ENCODE results near the gene SPATA13.

SPATA13 gene

DNA sequence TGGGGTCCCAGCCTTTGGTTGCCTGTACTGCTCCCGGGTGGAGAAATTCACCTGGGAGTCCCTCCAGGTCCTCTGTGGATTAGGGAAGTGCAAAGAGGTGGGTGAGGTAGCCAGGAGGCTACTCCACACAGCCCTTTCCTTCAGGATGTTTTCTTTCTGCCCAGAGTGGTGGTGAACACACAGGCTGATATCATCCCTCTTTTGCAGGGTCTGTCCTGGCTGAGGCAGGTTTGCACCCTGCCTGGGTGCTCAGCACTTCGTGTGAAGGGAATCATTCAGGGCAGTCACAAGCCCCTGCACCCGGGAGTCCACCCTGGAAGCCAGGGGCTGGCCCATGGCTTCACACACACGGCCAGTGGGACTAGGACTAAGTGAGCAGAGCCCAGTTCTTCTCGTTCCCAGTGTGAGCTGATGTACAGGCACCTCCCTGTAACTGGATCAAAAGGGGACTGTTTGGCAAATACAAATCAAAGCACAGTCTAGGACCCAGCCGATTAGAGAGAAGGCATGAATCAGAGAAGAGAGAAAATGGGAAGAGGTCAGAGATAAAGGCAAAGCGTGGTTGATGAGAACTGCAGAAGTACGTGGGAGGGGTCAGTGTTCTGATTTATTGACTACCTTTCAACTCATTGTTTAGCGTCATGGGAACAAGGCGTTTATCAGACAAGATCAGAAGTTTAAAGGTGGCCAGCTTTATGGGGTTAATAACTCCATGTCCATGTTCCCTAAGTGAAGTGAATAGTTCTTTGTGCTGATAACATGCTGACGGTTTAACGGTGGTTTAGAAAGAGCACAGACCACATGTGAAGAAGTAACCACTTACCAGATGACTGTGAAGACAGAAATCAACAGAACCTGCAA lies 30.4 kb upstream of the SPATA13 start:
- Mint-ChIP-seq H3K36me3 (ENCODE audit: low read depth) (no peaks in the 10 kb centered on the region), H3K27me3 (peaks cover 21% of the 10 kb centered on the region), H3K27ac (no peak overlapping the region), H3K9me3 (peaks cover 9% of the 10 kb centered on the region), H3K4me1 (ENCODE audit: low read depth) (peaks cover 12% of the 10 kb centered on the region), H3K4me3 (no peak overlapping the region)
- intact Hi-C loops (cut with micrococcal nuclease), result no loop called here

- H3K27me3 Mint-ChIP-seq, result peaks cover 11% of the 10 kb centered on the region
- intact Hi-C loops (cut with micrococcal nuclease), result no loop called here
- H3K36me3 Mint-ChIP-seq (ENCODE audit: low read depth), result no peaks in the 10 kb centered on the region
- no peak overlapping the region for H3K27ac Mint-ChIP-seq
- H3K4me3 Mint-ChIP-seq, result no peak overlapping the region
- H3K4me1 Mint-ChIP-seq (ENCODE audit: low read depth), result peaks cover 5% of the 10 kb centered on the region
- H3K9me3 Mint-ChIP-seq, result peaks cover 9% of the 10 kb centered on the region
Observed at GRCh38 chr13:24131749-24132148, 28.8 kb upstream of the SPATA13 start.

DNA sequence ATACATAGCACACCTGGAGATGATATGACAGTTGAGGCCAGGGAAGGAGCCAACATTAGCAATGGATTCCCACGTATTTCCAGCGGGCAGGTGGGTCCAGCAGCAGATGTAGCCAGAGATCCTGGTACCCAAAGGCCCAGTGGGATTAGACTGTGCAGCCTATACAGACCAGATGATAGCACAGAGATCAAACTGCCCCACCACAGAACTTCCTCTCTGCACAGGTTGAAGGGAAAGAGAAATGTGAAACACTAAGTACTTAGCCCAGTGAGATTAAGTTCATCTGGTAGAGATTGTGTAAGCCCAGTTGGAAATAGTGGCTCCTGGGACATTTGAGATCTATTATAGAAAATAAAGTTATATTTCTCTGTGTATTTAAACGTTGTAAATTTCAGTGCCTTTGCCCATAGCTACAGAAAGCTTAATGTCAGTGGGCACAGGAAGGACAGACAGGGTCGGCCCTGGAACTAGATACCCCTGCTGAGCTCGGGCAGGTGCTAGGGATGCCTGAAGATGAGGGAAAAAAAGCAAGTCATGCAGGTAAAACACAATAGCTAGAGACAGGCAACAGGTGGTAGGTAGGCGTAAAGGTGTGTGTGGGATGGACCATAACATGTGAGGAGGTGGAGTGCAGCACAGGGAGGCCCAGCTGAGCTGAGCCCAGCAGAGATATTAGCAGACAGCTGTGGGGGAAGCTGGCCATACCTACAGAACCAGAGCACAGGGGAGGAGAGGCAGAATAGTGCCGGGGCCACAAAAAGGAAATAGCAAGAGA lies 27.3 kb upstream of the SPATA13 start:
- no peak overlapping the region for H3K27ac Mint-ChIP-seq

DNA sequence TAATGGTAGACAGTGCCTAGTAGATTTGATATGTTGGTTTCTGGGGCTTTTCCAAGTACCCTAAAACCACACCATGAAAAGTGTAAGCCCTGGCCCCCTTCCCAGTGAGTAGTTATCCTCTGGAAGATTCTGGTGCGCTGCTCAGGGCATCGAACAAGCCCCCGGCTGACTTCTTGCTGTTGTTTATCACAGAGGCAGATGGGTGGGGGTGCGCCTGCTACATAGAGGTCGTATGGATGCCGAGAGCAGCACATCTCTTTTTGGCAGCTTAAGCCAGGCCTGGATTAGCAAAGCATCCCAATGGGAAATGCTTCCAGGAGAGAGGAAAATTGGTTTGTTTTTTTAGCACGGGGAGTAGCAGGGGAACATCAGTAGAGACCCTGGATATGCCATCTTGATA lies 26.3 kb upstream of the SPATA13 start:
- intact Hi-C loops (cut with micrococcal nuclease), result no loop called here
- no peaks in the 10 kb centered on the region for H3K36me3 Mint-ChIP-seq (ENCODE audit: low read depth)
- H3K4me3 Mint-ChIP-seq, result no peak overlapping the region
- H3K9me3 Mint-ChIP-seq, result peaks cover 9% of the 10 kb centered on the region
- H3K27ac Mint-ChIP-seq, result no peak overlapping the region
- H3K27me3 Mint-ChIP-seq, result peaks cover 11% of the 10 kb centered on the region
- peaks cover 5% of the 10 kb centered on the region for H3K4me1 Mint-ChIP-seq (ENCODE audit: low read depth)

More for the DNA sequence above, 27.3 kb upstream of the SPATA13 start:
- H3K36me3 Mint-ChIP-seq (ENCODE audit: low read depth), result no peaks in the 10 kb centered on the region
- no peak overlapping the region for H3K4me3 Mint-ChIP-seq
- peaks cover 9% of the 10 kb centered on the region for H3K9me3 Mint-ChIP-seq
- intact Hi-C loops (cut with micrococcal nuclease), result no loop called here
- peaks cover 11% of the 10 kb centered on the region for H3K27me3 Mint-ChIP-seq
- peaks cover 5% of the 10 kb centered on the region for H3K4me1 Mint-ChIP-seq (ENCODE audit: low read depth)

DNA sequence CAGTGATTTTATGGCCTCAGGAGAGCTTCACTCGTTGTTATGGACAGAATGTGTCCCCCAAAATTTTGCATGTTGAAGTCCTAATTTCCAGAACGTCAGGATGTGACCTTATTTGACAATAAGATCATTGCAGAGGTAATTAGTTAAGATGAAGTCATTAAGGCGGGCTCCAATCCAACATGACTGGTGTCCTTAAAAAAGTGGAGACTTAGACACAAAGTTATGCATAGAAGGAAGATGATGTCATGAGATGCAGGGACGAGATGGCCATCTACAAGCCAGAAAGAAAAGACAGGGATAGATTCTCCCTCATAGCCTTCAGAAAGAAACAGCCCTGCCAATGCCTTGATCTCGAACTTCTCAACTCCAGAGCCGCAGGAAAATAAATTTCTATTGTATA lies 25.8 kb upstream of the SPATA13 start:
- intact Hi-C loops (cut with micrococcal nuclease), result no loop called here
- Mint-ChIP-seq H3K9me3 (peaks cover 9% of the 10 kb centered on the region), H3K27me3 (peaks cover 9% of the 10 kb centered on the region), H3K4me3 (no peak overlapping the region), H3K4me1 (ENCODE audit: low read depth) (peaks cover 5% of the 10 kb centered on the region), H3K27ac (no peak overlapping the region), H3K36me3 (ENCODE audit: low read depth) (no peaks in the 10 kb centered on the region)

- Mint-ChIP-seq H3K36me3 (ENCODE audit: low read depth) (no peaks in the 10 kb centered on the region), H3K27me3 (peaks cover 2% of the 10 kb centered on the region), H3K4me1 (ENCODE audit: low read depth) (no peaks in the 10 kb centered on the region), H3K27ac (no peak overlapping the region), H3K9me3 (peaks cover 9% of the 10 kb centered on the region), H3K4me3 (no peak overlapping the region)
- intact Hi-C loops (cut with micrococcal nuclease), result no loop called here
Observed at GRCh38 chr13:24135674-24136300, 24.7 kb upstream of the SPATA13 start.

DNA sequence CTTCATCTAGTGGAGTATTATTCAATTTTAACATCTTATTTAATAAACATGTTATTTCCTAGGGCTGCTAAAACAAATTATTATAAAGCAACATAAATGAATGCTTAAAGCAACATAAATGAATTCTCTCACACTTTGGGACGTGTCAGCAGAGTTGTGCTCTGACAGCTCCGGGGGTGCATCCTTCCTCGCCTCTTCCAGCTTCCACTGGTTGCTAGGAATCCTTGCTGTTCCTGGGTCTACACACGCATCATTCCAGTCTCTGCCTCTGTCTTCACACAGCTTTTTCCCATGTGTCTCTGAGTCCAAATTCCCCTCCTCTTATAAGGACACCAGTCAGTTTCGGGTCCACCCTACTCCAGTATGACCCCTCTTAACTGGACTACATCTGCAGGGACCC lies 21.6 kb upstream of the SPATA13 start:
- Mint-ChIP-seq H3K4me1 (ENCODE audit: low read depth) (no peaks in the 10 kb centered on the region), H3K27ac (no peak overlapping the region), H3K36me3 (ENCODE audit: low read depth) (no peaks in the 10 kb centered on the region), H3K27me3 (peaks cover 3% of the 10 kb centered on the region), H3K9me3 (no peaks in the 10 kb centered on the region), H3K4me3 (no peak overlapping the region)
- intact Hi-C loops (cut with micrococcal nuclease), result no loop called here

GRCh38 chr13:24141333-24141910 lies 19.1 kb upstream of the SPATA13 start:
- Mint-ChIP-seq H3K4me3 (no peak overlapping the region), H3K27me3 (peaks cover 3% of the 10 kb centered on the region), H3K9me3 (no peaks in the 10 kb centered on the region), H3K27ac (no peak overlapping the region), H3K4me1 (ENCODE audit: low read depth) (no peaks in the 10 kb centered on the region), H3K36me3 (ENCODE audit: low read depth) (no peaks in the 10 kb centered on the region)
- intact Hi-C loops (cut with micrococcal nuclease), result no loop called here

DNA sequence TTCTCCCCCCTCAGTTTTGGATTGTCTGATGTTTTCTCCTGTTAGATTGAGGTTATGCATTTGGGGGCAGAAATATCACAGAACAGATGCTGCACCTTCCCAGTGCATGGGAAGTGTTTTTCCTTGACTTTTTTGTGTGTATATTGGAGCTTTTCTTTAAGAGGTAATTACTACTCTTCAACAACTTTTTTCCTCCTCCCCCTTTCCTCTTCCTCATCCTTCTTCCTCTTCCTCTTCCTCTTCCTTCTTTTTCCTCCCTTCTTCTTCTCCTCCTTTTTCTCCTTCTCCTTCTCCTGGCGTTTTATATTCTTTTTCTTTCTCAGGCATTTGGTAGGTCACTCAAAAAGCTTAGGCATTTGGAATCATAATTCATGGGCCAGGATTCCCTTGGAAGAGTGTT lies 18.1 kb upstream of the SPATA13 start:
- intact Hi-C loops (cut with micrococcal nuclease), result no loop called here
- Mint-ChIP-seq H3K27me3 (peaks cover 3% of the 10 kb centered on the region), H3K9me3 (no peaks in the 10 kb centered on the region), H3K27ac (no peak overlapping the region), H3K36me3 (ENCODE audit: low read depth) (no peaks in the 10 kb centered on the region), H3K4me3 (no peak overlapping the region), H3K4me1 (ENCODE audit: low read depth) (no peaks in the 10 kb centered on the region)

DNA sequence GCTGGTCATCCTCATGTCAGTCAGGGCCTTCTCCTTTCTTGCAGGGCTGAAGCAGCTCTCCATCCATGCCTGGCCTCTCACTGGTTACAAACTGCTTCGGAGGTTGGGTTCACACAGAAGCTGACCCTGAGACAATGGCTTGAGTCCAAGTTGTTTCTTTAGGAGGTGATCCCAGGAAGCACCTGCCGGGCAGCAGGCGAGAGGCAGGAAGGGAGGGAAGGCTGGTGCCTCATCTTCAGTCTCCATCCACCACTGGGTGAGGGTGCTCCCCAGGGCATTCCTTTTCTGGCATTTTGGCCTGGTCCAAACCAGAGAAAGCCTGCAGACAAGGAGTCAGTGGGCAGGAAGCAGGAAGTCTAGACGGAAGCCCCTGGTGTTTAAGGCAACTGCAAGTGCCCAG lies 17.6 kb upstream of the SPATA13 start:
- peaks cover 3% of the 10 kb centered on the region for H3K27me3 Mint-ChIP-seq
- H3K4me1 Mint-ChIP-seq (ENCODE audit: low read depth), result no peaks in the 10 kb centered on the region
- H3K4me3 Mint-ChIP-seq, result no peak overlapping the region
- intact Hi-C loops (cut with micrococcal nuclease), result no loop called here
- no peaks in the 10 kb centered on the region for H3K36me3 Mint-ChIP-seq (ENCODE audit: low read depth)
- H3K27ac Mint-ChIP-seq, result no peak overlapping the region
- H3K9me3 Mint-ChIP-seq, result no peaks in the 10 kb centered on the region

GRCh38 chr13:24145240-24145639 lies 15.3 kb upstream of the SPATA13 start:
- Mint-ChIP-seq H3K36me3 (ENCODE audit: low read depth) (no peaks in the 10 kb centered on the region), H3K4me3 (no peak overlapping the region), H3K27ac (no peak overlapping the region), H3K27me3 (peaks cover 7% of the 10 kb centered on the region), H3K9me3 (no peaks in the 10 kb centered on the region), H3K4me1 (ENCODE audit: low read depth) (no peaks in the 10 kb centered on the region)
- intact Hi-C loops (cut with micrococcal nuclease), result no loop called here

DNA sequence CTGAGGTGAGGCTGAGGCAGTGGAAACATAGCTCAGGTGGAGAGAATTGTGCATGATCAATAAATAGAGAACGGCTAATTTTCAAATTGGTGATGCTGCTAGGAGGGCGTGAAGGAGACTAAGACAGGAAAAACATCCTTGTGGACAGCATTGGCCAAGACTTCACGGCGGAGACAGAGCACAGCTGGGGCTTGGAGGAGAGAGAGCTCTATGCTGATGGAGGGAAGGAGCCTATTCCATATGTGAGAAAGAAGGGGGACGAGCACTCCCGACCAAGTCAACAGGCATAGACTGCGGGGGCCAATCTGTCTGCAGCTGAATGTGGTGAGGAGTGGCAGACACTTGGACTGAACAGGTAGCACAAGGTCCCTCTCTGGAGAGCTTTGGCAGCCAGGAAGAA lies 14.8 kb upstream of the SPATA13 start:
- Mint-ChIP-seq H3K27ac (no peak overlapping the region), H3K36me3 (ENCODE audit: low read depth) (no peaks in the 10 kb centered on the region), H3K4me1 (ENCODE audit: low read depth) (no peaks in the 10 kb centered on the region), H3K4me3 (no peak overlapping the region), H3K27me3 (peaks cover 7% of the 10 kb centered on the region), H3K9me3 (no peaks in the 10 kb centered on the region)
- intact Hi-C loops (cut with micrococcal nuclease), result no loop called here

GRCh38 chr13:24146961-24147569 lies 13.5 kb upstream of the SPATA13 start:
- intact Hi-C loops (cut with micrococcal nuclease), result no loop called here
- peaks cover 7% of the 10 kb centered on the region for H3K27me3 Mint-ChIP-seq
- H3K4me1 Mint-ChIP-seq (ENCODE audit: low read depth), result no peaks in the 10 kb centered on the region
- no peak overlapping the region for H3K27ac Mint-ChIP-seq
- H3K9me3 Mint-ChIP-seq, result no peaks in the 10 kb centered on the region
- no peaks in the 10 kb centered on the region for H3K36me3 Mint-ChIP-seq (ENCODE audit: low read depth)
- no peak overlapping the region for H3K4me3 Mint-ChIP-seq

Measured in dendritic cell treated with granulocyte-macrophage colony-stimulating factor and Interleukin-4, amounts not matched to agents 40 ng/mL and 50 ng/mL, for 4 days (primary cell).